Adrenal gland (tissue), 12 donors: Measurements from ENCODE around the gene SERPINE1. TPM values are rescaled to one million over a fixed set of nuclear protein-coding genes. Genes with fewer than 3 reads are reported as not detected.

Experiments
- DNase-seq, 7 donors: peaks; one replicate each; pipeline ENCODE4 v3.0.0-alpha.2; 2019 to 2020
- H3K27ac ChIP-seq, 5 donors: fragments of 200-600 bp; sonication (generic) in 4 of 5; 1 replicate in 3 of 5; 2 replicates in 2 of 5; pipeline versions ENCODE4 v1.5.1 to v1.8.0; 2016 to 2020; ENCODE audit warnings: mild to moderate bottlenecking in 1 of 5
- H3K27me3 ChIP-seq: fragments of 200-600 bp; 2 replicates; pipeline ENCODE4 v1.8.0; 2021
- H3K36me3 ChIP-seq, 2 donors: fragments of 200-600 bp; replicated peaks in 1 of 2; 1 replicate in 1 of 2; 2 replicates in 1 of 2; pipeline versions ENCODE4 v1.5.1 to v1.8.0; 2018 to 2022
- H3K4me1 ChIP-seq, 2 donors: fragments of 200-600 bp; replicated peaks in 1 of 2; 1 replicate in 1 of 2; 2 replicates in 1 of 2; pipeline versions ENCODE4 v1.5.1 to v1.8.0; 2018 to 2021
- H3K4me3 ChIP-seq, 4 donors: fragments of 200-600 bp; sonication (generic) in 3 of 4; one replicate each; pipeline ENCODE4 v1.5.1; 2016 to 2018
- H3K9me3 ChIP-seq, 3 donors: fragments of 200-600 bp; sonication (generic) in 1 of 3; replicated peaks in 1 of 3; 1 replicate in 2 of 3; 2 replicates in 1 of 3; pipeline versions ENCODE4 v1.5.1 to v1.8.0; 2016 to 2021
- POLR2A ChIP-seq, 2 donors: fragments of 450-650 bp; IDR thresholded peaks; one replicate each; pipeline ENCODE4 v1.6.1; 2017; ENCODE audit warnings: antibody characterized with exemption in 2 of 2, mild to moderate bottlenecking in 2 of 2, moderate library complexity in 1 of 2
- WGBS, 4 donors: extraction: QIAGEN DNeasy Blood & Tissue Kit in 2 of 4; methylation state at CpG; one replicate each; pipeline versions ENCODE4 v1.1.5 to v1.1.7; 2013 to 2017; 5-methylcytosine and 5-hydroxymethylcytosine counted together
- intact Hi-C, 2 donors: fragments of 100-400 bp; cut with DNase I; formaldehyde crosslinking; loops; one replicate each; pipeline versions ENCODE4 v1.14.1 to v1.15.0; 2022 to 2023
- polyA plus RNA-seq, 3 donors: library from polyadenylated mRNA; stranded (reverse); fragments of 200-250 nt in 2 of 3; fragments of 350-450 nt in 1 of 3; fragmentation: Illumina TruSeq in 1 of 3; extraction: RNeasy Lipid Tissue Mini Kit (QIAGEN cat#74804) in 1 of 3; gene quantifications; one replicate each; pipeline ENCODE4 v1.2.3, GENCODE V29; 2013 to 2014
- total RNA-seq, 9 donors: library from RNA; depleted of rRNA in 4 of 9; stranded (reverse); fragments of >200 nt in 4 of 9; fragments of 120-200 nt in 1 of 9; fragmentation: NEBNext Ultra II Directional in 1 of 9; extraction: Animal tissue kit (Norgen Biotek cat#: 25700) in 1 of 9; gene quantifications; one replicate each; pipeline versions ENCODE4 v1.1.0 to v1.2.4, GENCODE V29; 2013 to 2023
- TF ChIP-seq, protein P1 (sequence below), 6 experiments: fragments of 450-650 bp in 4 of 6; fragments of 200-600 bp in 2 of 6; sonication (generic) in 1 of 6; IDR thresholded peaks; 1 replicate in 5 of 6; 2 replicates in 1 of 6; pipeline versions ENCODE4 v1.5.1 to v1.8.0; 2016 to 2021; ENCODE audit warnings: antibody characterized with exemption in 6 of 6, mild to moderate bottlenecking in 2 of 6, moderate library complexity in 1 of 6
- donor health status: healthy with polysubstance abuse.
- donor health status: Bipolar disorder and iron deficiency.
- donor health status: DM: yes; HTN: yes; CAD: no.
- donor health status: DM: no; HTN: no; CAD: no.
- donor health status: DM: no; HTN: no; CAD: no.
- donor health status: DM: yes; HTN: yes; CAD: no.

Gene SERPINE1
- total and polyA plus RNA-seq, 12 donors, result 4.8 to 118 (median 20.9) TPM

DNA sequence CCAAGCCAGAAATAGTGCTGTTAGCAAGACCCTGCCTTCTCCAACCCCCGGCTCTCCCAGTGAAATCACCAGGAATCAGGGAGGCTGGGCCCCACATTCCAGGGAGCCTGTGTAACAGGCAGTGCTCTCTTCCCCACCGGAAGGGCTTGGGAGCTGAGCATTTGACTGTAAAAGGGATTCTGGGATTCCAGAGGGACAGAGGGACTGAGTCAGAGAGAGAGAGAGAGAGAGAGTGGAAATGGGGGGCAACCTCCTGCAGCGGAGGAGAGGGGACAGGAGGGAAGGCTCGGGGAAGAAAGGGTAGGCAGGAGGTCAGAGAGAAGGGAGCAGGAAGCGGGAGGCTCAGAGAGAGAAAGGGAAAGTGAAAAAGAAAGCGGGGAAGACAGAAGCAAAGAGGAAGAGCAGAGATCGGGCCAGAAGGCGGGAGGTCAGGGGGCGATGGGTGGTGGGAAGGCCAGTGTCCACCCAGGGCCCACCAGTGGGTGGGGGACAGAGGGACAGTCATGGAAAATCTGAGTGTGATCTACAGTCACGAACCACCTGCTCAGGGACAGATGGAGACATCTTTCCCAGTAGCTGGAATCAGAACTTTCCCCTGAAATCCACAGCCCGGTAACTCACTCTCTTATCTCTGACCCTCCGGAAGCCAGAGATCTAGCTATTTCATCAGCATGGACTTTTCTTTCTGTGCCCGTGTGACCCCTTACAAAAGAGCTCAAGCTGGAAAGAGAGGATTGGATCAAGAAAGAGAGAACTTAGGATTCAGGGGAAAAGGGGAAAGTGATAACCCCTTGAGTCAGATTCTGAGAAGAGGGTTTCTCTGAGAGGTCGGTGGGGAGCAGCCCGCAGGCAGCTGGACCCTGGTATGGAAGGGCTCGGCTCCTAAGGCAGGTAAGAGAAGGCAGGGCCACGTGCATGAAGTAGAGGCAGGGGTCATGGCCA is 4.6 kb upstream of the SERPINE1 start:
- Histone ChIP-seq H3K4me1 (peaks cover 24 to 36% of the 10 kb centered on the region in 2 donors), H3K9me3 (no peaks in the 10 kb centered on the region), H3K27ac (peak overlapping the region; percentile 55 to 94 (median 79)), H3K27me3 (no peaks in the 10 kb centered on the region), H3K4me3 (peak overlapping the region in 2 of 4 donors; percentile 52 to 53), H3K36me3 (no peaks in the 10 kb centered on the region)
- intact Hi-C loops, result no loop called here
- DNase-seq, result peak; percentile 40 to 87 (median 78)
- TF ChIP-seq, protein P1, sequence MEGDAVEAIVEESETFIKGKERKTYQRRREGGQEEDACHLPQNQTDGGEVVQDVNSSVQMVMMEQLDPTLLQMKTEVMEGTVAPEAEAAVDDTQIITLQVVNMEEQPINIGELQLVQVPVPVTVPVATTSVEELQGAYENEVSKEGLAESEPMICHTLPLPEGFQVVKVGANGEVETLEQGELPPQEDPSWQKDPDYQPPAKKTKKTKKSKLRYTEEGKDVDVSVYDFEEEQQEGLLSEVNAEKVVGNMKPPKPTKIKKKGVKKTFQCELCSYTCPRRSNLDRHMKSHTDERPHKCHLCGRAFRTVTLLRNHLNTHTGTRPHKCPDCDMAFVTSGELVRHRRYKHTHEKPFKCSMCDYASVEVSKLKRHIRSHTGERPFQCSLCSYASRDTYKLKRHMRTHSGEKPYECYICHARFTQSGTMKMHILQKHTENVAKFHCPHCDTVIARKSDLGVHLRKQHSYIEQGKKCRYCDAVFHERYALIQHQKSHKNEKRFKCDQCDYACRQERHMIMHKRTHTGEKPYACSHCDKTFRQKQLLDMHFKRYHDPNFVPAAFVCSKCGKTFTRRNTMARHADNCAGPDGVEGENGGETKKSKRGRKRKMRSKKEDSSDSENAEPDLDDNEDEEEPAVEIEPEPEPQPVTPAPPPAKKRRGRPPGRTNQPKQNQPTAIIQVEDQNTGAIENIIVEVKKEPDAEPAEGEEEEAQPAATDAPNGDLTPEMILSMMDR (IDR thresholded peaks at IDR 0.05), result no peak
- peak; percentile 25 to 63 for TF ChIP-seq POLR2A (IDR thresholded peaks at IDR 0.05)
- WGBS, 4 donors, result 13 to 18% (median 16%) methylated on average over 17 of the region's 17 CpGs

DNA sequence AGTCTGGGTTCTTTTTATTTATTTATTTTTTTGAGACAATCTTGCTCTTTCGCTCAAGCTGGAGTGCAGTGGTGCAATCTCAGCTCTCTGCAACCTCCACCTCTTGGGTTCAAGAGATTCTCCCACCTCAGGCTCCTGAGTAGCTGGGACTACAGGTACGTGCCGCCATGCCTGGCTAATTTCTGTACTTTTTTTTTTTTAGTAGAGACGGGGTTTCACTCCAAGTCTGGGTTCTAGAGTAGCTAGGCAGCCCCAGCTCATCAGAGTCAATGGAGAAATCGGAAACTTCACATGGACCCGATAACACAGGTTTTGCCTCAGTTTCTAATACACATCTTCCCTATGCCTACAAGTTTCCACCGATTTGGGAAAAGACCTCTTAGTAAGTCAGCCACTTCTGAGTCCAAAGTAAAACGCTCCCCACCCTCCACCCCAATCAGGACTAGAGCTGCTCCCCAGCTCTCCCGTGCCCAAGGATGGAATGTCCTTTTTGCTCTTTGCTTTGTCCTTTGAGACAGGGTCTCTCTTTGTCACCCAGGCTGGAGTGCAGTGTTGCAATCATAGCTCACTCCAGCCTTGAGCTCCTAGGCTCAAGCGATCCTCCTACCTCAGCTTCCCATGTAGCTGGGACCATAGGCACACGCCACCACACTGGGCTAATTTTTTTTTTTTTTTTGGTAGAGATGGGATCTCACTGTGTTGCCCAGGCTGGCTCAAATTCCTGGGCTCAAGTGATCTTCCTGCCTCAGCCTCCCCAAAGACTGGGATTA is 3.8 kb upstream of the SERPINE1 start:
- H3K4me1 ChIP-seq, result peaks cover 24 to 40% of the 10 kb centered on the region in 2 donors
- no peak for TF ChIP-seq POLR2A (IDR thresholded peaks at IDR 0.05)
- TF ChIP-seq, protein P1 (IDR thresholded peaks at IDR 0.05), result no peak
- 91 to 94% (median 93%) methylated on average over 11 of the region's 11 CpGs for WGBS, 4 donors

DNA sequence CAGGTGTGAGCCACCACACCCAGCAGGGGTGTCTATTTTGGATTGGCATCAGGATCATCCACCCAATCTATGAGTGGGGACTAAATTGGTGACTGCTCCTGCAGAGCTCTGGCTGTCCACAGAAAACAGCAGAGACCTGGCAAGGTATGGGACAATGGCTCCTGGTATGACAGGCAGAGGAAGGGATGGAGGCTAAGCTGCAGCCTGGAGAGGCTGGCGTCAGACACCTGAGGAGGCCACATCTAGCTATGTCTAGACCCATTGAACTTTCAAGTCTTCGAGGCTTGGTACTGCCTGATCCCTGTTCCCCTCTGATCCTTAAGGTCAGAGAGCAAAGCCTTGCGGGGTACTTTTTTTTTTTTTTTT is 3.2 kb upstream of the SERPINE1 start:
- TF ChIP-seq, protein P1 (IDR thresholded peaks at IDR 0.05), result no peak
- no peak for TF ChIP-seq POLR2A (IDR thresholded peaks at IDR 0.05)
- Histone ChIP-seq H3K27me3 (no peaks in the 10 kb centered on the region), H3K4me3 (no peak overlapping the region), H3K4me1 (peaks cover 24 to 40% of the 10 kb centered on the region in 2 donors), H3K27ac (peak overlapping the region in 2 of 5 donors; percentile 30 to 36), H3K9me3 (no peaks in the 10 kb centered on the region), H3K36me3 (no peaks in the 10 kb centered on the region)
- DNase-seq, result no peak
- intact Hi-C loops, result no loop called here
- WGBS, 4 donors, result 59 to 93% (median 83%) methylated on average over 3 of the region's 3 CpGs

More for the DNA sequence above, 3.8 kb upstream of the SERPINE1 start:
- Histone ChIP-seq H3K9me3 (no peaks in the 10 kb centered on the region), H3K27me3 (no peaks in the 10 kb centered on the region), H3K36me3 (no peaks in the 10 kb centered on the region), H3K27ac (peak overlapping the region; percentile 55 to 94 (median 79)), H3K4me3 (peak overlapping the region in 2 of 4 donors; percentile 52 to 53)
- no peak for DNase-seq
- intact Hi-C loops, result no loop called here
